Measurements from ENCODE around the gene DIAPH2. TPM values are rescaled to one million over a fixed set of nuclear protein-coding genes. Genes with fewer than 3 reads are reported as not detected.

DIAPH2 gene
- total and polyA plus RNA-seq, 9 of the 15 experiments (the other 6 are each of a cell fraction or from before 2014, with no cell fraction given) = 0.01 to 0.18 (median 0.07) TPM; not detected in 1

GRCh38 chrX:97158269-97158668 lies 473.6 kb downstream of the DIAPH2 start (continued):
- TF ChIP-seq UBTF (IDR thresholded peaks at IDR 0.05; ENCODE audit: borderline replicate concordance in 1 of 2, low read depth in 2 of 2, low read length in 2 of 2) (no peak), MGA (IDR thresholded peaks at IDR 0.05) (no peak), ZNF668 (CRISPR knock-in tag; IDR thresholded peaks at IDR 0.05) (no peak), TFE3 (CRISPR knock-in tag; IDR thresholded peaks at IDR 0.05) (no peak), SNRNP70 (optimal IDR thresholded peaks at IDR 0.05; ENCODE audit: low read depth, low read length) (no peak), ZC3H11A (IDR thresholded peaks at IDR 0.05; ENCODE audit: low read depth, low read length) (no peak), FIP1L1 (IDR thresholded peaks at IDR 0.05; ENCODE audit: low read depth, low read length, poor library complexity, severe bottlenecking) (no peak), ZNF282 (CRISPR knock-in tag; IDR thresholded peaks at IDR 0.05) (no peak)
